H1 (cell line): Measurements from ENCODE around the gene IQCE. TPM values are rescaled to one million over a fixed set of nuclear protein-coding genes. Genes with fewer than 3 reads are reported as not detected.

Experiments
- GTF2F1 ChIP-seq: IDR thresholded peaks from 2 replicates; pipeline ENCODE4 v1.6.1; 2012; ENCODE audit warnings: low read depth, low read length, improper control_type of control experiment, borderline replicate concordance
- MAFK ChIP-seq: IDR thresholded peaks from 2 replicates; pipeline ENCODE4 v1.6.1; 2012; ENCODE audit warnings: low read depth, mild to moderate bottlenecking, improper control_type of control experiment, low read length
- POLR2AphosphoS5 ChIP-seq: IDR thresholded peaks from 2 replicates; pipeline ENCODE4 v1.6.1; 2011; ENCODE audit warnings: low read depth, low read length
- SUZ12 ChIP-seq: fragments of 200-600 bp; sonication (generic); IDR thresholded peaks from 2 replicates; pipeline ENCODE4 v1.6.1; 2012; ENCODE audit warnings: mild to moderate bottlenecking, inconsistent platforms, low read length, moderate library complexity, mixed read lengths
- TAF7 ChIP-seq: optimal IDR thresholded peaks from 2 replicates; pipeline ENCODE3; 2011; ENCODE audit warnings: low read depth, mild to moderate bottlenecking, inconsistent platforms, low read length, moderate library complexity, borderline replicate concordance
- TBP ChIP-seq: IDR thresholded peaks from 2 replicates; pipeline ENCODE4 v1.6.1; 2011; ENCODE audit warnings: low read depth, low read length, improper control_type of control experiment
- YY1 ChIP-seq: IDR thresholded peaks from 2 replicates; pipeline ENCODE4 v1.6.1; 2011; ENCODE audit warnings: low read depth, mild to moderate bottlenecking, low read length
- polyA plus RNA-seq, 7 experiments: library from polyadenylated mRNA; depleted of rRNA in 3 of 7; stranded (reverse) in 5 of 7; unstranded in 2 of 7; fragments of >200 nt in 5 of 7; fragments of 200-250 nt in 2 of 7; gene quantifications; 1 replicate in 5 of 7; 2 replicates in 1 of 7; 4 replicates in 1 of 7; pipeline versions ENCODE4 v1.2.1 to v1.2.3, GENCODE V29; 2011 to 2013; ENCODE audit warnings: missing spikeins in 2 of 7, mixed read lengths in 2 of 7
- total RNA-seq: library from RNA; stranded (reverse); fragmentation: NEBNext Ultra II Directional; extraction: Animal tissue kit (Norgen Biotek cat#: 25700); gene quantifications from 2 replicates; pipeline ENCODE4 v1.2.1, GENCODE V29; 2021

Gene IQCE
- total and polyA plus RNA-seq, 2 of the 8 experiments (the other 6 are each of a cell fraction or from before 2014, with no cell fraction given) = 2.2 to 4.9 TPM

DNA sequence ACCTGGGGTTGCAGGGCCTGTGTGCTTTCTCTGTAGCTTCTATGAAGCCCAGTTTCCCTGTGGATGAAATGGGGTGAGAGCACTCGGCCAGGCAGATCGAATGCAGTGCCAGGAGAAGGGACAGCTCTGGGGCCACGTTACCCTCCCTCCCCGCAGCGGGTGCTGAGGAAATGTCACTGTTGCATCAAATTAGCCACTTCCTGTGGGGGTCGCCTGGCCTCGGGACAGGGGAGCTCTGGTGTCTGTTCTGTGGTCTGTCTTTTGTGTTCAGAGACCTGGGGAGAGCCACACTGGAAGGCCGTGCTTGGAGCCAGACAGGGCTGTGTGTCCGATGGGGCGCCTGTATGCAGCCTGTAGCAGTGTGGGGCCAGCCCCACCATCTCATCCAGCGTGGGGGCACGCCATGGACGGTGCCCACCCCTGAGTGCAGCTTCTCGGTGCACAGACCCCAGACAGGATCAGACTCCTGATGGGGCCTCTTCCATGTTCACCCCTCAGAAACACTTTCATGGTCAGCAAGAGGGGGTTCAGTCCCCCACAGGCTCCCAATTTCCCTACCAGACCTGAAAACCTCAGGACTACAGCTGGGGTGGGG lies 86.6 kb downstream of the IQCE start (continued):
- TF ChIP-seq SUZ12 = no peak
- TF ChIP-seq MAFK = no peak
- TF ChIP-seq POLR2AphosphoS5 = no peak
- no peak for TF ChIP-seq YY1
- TF ChIP-seq TAF7 = no peak
- TF ChIP-seq GTF2F1 = no peak
- TF ChIP-seq TBP = no peak
